Loucy (cell line): ENCODE data around the gene GREB1L.

Experiments used
- EZH2phosphoT487 ChIP-seq: fragments of 200-600 bp; IDR thresholded peaks from 2 replicates; pipeline ENCODE4 v1.6.1; 2018; ENCODE audit warnings: antibody characterized with exemption, mild to moderate bottlenecking, moderate library complexity, borderline replicate concordance
- TF ChIP-seq, protein P1 (sequence below): fragments of 200-600 bp; sonication (generic); conservative IDR thresholded peaks from 2 replicates; pipeline ENCODE4 v1.5.1; 2014; ENCODE audit warnings: mild to moderate bottlenecking, antibody characterized with exemption, low read length

DNA sequence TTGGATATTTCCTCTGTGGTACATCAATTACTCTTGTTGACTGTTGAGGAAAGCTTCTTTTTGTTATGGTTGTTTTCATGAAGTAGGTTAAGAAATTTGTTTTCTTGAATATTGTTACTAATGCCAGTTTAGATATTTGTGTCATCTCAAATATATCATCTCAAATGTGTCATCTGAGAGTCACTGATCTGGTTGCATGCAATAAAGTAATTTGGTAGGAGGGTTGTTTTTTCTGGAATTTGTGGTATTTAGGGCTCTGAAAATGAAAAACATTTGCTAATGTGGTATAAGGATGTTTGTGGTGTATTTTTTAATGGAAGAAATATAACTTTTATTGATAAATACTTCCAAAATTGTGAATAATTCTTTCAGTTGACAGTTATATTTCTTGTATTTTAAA, 117.7 kb downstream of the GREB1L start:
- TF ChIP-seq, protein P1, sequence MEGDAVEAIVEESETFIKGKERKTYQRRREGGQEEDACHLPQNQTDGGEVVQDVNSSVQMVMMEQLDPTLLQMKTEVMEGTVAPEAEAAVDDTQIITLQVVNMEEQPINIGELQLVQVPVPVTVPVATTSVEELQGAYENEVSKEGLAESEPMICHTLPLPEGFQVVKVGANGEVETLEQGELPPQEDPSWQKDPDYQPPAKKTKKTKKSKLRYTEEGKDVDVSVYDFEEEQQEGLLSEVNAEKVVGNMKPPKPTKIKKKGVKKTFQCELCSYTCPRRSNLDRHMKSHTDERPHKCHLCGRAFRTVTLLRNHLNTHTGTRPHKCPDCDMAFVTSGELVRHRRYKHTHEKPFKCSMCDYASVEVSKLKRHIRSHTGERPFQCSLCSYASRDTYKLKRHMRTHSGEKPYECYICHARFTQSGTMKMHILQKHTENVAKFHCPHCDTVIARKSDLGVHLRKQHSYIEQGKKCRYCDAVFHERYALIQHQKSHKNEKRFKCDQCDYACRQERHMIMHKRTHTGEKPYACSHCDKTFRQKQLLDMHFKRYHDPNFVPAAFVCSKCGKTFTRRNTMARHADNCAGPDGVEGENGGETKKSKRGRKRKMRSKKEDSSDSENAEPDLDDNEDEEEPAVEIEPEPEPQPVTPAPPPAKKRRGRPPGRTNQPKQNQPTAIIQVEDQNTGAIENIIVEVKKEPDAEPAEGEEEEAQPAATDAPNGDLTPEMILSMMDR: no peak
- TF ChIP-seq EZH2phosphoT487: no peak
